GM10248 (cell line): ENCODE results near the gene TFAP2C.
"Not testable (repeated sequence)": the region's sequence is repeated elsewhere in the genome, so short reads cannot be mapped to it uniquely, and the experiment has no call there.

Experiments
- CTCF ChIA-PET: fragments of 300-600 bp; sonication (Branson Sonifier 250); formaldehyde crosslinking; extraction: SDS; loops from one replicate; lab custom pipeline; 2021; ENCODE audit warnings: antibody characterized with exemption; lab: Yijun Ruan, JAX
- POLR2A ChIA-PET: fragments of 350-650 bp; sonication (Branson Sonifier 250); formaldehyde crosslinking; extraction: SDS; loops from one replicate; lab custom pipeline; 2020; ENCODE audit warnings: antibody characterized with exemption; lab: Yijun Ruan, JAX
- DNase-seq: peaks from one replicate; pipeline ENCODE4 v3.0.0; 2012; ENCODE audit errors: extremely low spot score
- TF ChIP-seq, protein P1 (sequence below): IDR thresholded peaks from 2 replicates; pipeline ENCODE4 v1.5.1; 2012; ENCODE audit warnings: mild to moderate bottlenecking, low read depth; ENCODE audit errors: extremely low read depth, missing control alignments, control extremely low read depth

Gene TFAP2C

GRCh38 chr20:56609321-56609720, 19.8 kb upstream of the TFAP2C start:
- no peak for DNase-seq
- ChIA-PET CTCF (interaction anchor here (1.9 kb wide), 1 partner anchor 59 kb away, joined by 4 read pairs; no protein-coding TSS in a partner anchor), POLR2A (interaction anchor here (0.6 kb wide), 1 partner anchor 393 kb away, joined by 5 read pairs; no protein-coding TSS in a partner anchor)
- TF ChIP-seq, protein P1, sequence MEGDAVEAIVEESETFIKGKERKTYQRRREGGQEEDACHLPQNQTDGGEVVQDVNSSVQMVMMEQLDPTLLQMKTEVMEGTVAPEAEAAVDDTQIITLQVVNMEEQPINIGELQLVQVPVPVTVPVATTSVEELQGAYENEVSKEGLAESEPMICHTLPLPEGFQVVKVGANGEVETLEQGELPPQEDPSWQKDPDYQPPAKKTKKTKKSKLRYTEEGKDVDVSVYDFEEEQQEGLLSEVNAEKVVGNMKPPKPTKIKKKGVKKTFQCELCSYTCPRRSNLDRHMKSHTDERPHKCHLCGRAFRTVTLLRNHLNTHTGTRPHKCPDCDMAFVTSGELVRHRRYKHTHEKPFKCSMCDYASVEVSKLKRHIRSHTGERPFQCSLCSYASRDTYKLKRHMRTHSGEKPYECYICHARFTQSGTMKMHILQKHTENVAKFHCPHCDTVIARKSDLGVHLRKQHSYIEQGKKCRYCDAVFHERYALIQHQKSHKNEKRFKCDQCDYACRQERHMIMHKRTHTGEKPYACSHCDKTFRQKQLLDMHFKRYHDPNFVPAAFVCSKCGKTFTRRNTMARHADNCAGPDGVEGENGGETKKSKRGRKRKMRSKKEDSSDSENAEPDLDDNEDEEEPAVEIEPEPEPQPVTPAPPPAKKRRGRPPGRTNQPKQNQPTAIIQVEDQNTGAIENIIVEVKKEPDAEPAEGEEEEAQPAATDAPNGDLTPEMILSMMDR, result no peak

- TF ChIP-seq, protein P1, result no peak
- no peak for DNase-seq
- POLR2A ChIA-PET, result no interaction called here
- CTCF ChIA-PET, result interaction anchor here (1.9 kb wide), 1 partner anchor 60 kb away, joined by 4 read pairs; no protein-coding TSS in a partner anchor
Measured at GRCh38 chr20:56610098-56610497, 19.0 kb upstream of the TFAP2C start.

DNA sequence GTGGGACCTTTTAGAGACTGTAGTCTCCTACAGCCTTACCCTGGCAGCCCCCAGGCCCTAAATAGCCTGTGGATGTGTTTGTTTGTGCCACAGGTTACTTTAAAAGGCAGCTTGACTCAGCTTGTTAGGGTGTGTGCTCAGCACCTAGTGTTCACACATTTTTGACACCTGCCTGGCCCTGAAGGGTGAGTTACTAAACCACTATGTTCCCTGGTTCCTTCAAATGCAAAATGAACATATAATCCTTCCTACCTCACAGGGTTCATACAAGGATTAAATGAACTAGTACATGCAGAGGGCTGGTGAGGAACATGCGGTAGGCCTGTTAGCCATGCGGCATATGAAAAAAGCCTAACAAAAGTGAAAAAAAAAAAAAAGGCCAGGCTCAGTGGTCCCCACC, 14.9 kb upstream of the TFAP2C start:
- CTCF ChIA-PET, result no interaction called here
- TF ChIP-seq, protein P1, result no peak
- POLR2A ChIA-PET, result no interaction called here
- DNase-seq, result no peak

GRCh38 chr20:56616716-56617115, 12.4 kb upstream of the TFAP2C start:
- POLR2A ChIA-PET, result no interaction called here
- no peak for DNase-seq
- CTCF ChIA-PET, result no interaction called here
- TF ChIP-seq, protein P1, result no peak

DNA sequence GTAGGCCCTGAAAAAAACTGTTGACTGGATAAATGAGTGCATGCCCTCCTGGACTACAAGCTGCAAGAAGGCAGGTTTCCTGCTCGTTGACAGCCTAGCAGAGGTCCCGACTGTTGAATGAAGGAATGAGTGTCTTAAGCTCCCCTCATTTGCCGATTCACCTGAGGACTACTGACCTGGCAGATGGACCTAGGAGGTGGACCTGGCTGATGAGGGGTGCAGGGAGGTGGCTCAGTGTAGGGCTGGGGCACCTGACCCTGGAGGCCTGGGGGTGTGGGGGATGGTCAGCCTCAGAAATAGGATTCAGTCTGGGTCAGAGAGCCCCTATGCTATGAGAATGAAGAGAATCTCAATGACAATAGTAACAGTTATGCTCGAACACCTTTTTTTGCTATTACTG, 11.6 kb upstream of the TFAP2C start:
- TF ChIP-seq, protein P1, result no peak
- ChIA-PET POLR2A (interaction anchor here (0.6 kb wide), 1 partner anchor 56 kb away, joined by 3 read pairs; no protein-coding TSS in a partner anchor), CTCF (interaction anchor here (1.5 kb wide), 1 partner anchor 69 kb away, joined by 3 read pairs; no protein-coding TSS in a partner anchor)
- no peak for DNase-seq

- DNase-seq, result no peak
- ChIA-PET CTCF (no interaction called here), POLR2A (no interaction called here)
- TF ChIP-seq, protein P1, result no peak
Measured at GRCh38 chr20:56621730-56622129, 7.4 kb upstream of the TFAP2C start.

DNA sequence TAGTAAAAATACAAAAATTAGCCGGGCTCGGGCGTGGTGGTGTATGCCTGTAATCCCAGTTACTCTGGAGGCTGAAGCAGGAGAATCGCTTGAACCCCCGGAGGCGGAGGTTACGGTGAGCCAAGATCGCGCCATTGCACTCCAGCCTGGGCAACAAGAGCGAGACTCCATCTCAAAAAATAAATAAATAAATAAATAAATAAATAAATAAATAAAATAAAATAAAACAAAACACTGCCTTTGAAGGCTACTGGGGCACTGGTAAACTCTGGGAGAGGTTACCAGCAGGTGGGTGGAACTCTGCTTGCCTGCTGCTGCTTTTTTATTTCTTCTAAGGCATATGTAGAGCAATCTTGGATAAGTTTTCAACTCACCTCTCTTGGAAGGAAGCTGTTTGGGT, 5.2 kb upstream of the TFAP2C start:
- POLR2A ChIA-PET, CTCF ChIA-PET, DNase-seq: not testable (repeated sequence)
